ENCODE data around the gene CIB2. TPM values are rescaled to one million over a fixed set of nuclear protein-coding genes. Genes with fewer than 3 reads are reported as not detected.

CIB2 gene
- total and polyA plus RNA-seq, 2 donors (not counting 1 experiment from before 2014, with no cell fraction given), result 0.97 to 3.2 TPM

DNA sequence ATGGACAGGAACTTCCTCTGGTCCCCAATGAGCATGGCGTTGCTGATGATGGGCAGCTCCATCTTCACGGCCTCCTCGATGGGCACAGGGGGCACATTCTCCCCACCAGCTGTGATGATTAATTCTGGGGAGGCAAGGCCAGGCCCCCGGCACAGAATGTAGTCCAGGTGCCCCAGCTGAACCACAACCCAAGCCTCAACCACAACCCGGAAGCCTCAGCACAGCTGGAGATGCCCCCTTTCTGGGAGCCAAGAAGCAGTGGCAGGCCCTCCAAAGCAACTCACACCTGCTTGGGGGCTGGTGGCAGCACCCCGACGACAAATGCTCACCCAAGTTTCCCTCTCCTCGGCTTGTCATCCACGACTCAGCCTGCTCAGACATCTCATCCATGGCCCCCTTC, 43.2 kb upstream of the CIB2 start:
- intact Hi-C loops (cut with micrococcal nuclease), result no loop called here
- H3K36me3 ChIP-seq (replicated peaks in 1 of 2; ENCODE audit: control extremely low read depth in 1 of 2, control insufficient read depth in 1 of 2, extremely low read depth in 1 of 2, insufficient read depth in 2 of 2, low read length in 1 of 2), result peaks cover 0 to 5% of the 10 kb centered on the region in 2 experiments
- CTCF ChIA-PET, result interaction anchor here (0.8 to 7.7 kb wide), 9 partner anchors 9 to 66 kb away, joined by 3 to 83 read pairs (median 4); partner anchors contain the start of genes CIB2 and IDH3A
- ATAC-seq (ENCODE audit: low read depth), result peak; percentile 37
- POLR2A ChIA-PET, result interaction anchor here (1.6 kb wide), 1 partner anchor 25 kb away, joined by 5 read pairs; the partner anchor contains the start of gene IDH3A
- no peak overlapping the region for H3K4me3 ChIP-seq (ENCODE audit: control extremely low read depth in 1 of 5, extremely low read depth in 1 of 5, insufficient read depth in 1 of 5, low read depth in 2 of 5, low read length in 4 of 5)
- no peak overlapping the region for H3K9ac ChIP-seq (ENCODE audit: low read length)
- no peaks in the 10 kb centered on the region for H4K20me1 ChIP-seq (ENCODE audit: control insufficient read depth, insufficient read depth, low read length, poor library complexity, severe bottlenecking)
- peaks cover 58 to 60% of the 10 kb centered on the region in 2 donors for H3K4me1 ChIP-seq (ENCODE audit: control insufficient read depth in 2 of 2, insufficient read depth in 2 of 2, low read length in 2 of 2)
- H3K27me3 ChIP-seq (replicated peaks in 1 of 4; ENCODE audit: control extremely low read depth in 1 of 4, control insufficient read depth in 3 of 4, insufficient read depth in 4 of 4, low read length in 3 of 4), result no peaks in the 10 kb centered on the region
- H3K27ac ChIP-seq (ENCODE audit: low read length in 2 of 2), result peak overlapping the region; percentile 61 to 70
- H3K79me2 ChIP-seq (ENCODE audit: control insufficient read depth, insufficient read depth, low read length), result no peaks in the 10 kb centered on the region
- no peaks in the 10 kb centered on the region for H3K27me3 Mint-ChIP-seq
- TF ChIP-seq, protein P1, sequence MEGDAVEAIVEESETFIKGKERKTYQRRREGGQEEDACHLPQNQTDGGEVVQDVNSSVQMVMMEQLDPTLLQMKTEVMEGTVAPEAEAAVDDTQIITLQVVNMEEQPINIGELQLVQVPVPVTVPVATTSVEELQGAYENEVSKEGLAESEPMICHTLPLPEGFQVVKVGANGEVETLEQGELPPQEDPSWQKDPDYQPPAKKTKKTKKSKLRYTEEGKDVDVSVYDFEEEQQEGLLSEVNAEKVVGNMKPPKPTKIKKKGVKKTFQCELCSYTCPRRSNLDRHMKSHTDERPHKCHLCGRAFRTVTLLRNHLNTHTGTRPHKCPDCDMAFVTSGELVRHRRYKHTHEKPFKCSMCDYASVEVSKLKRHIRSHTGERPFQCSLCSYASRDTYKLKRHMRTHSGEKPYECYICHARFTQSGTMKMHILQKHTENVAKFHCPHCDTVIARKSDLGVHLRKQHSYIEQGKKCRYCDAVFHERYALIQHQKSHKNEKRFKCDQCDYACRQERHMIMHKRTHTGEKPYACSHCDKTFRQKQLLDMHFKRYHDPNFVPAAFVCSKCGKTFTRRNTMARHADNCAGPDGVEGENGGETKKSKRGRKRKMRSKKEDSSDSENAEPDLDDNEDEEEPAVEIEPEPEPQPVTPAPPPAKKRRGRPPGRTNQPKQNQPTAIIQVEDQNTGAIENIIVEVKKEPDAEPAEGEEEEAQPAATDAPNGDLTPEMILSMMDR (IDR thresholded peaks at IDR 0.05), result no peak
- TF ChIP-seq EZH2 (IDR thresholded peaks at IDR 0.05; ENCODE audit: borderline replicate concordance, insufficient read depth, low read depth, low read length, poor library complexity, severe bottlenecking), result no peak
- peak overlapping the region; percentile 35 for H2AFZ ChIP-seq (ENCODE audit: insufficient read depth, low read depth, low read length, poor library complexity, severe bottlenecking)
- peaks cover 0 to 13% (median 0%) of the 10 kb centered on the region in 3 donors for H3K9me3 ChIP-seq (ENCODE audit: control extremely low read depth in 1 of 3, control insufficient read depth in 2 of 3, insufficient read depth in 1 of 3, low read length in 2 of 3)
- peak; percentile 49 for DNase-seq
- peaks cover 66% of the 10 kb centered on the region for H3K4me1 Mint-ChIP-seq
- no peaks in the 10 kb centered on the region for H3K9me3 Mint-ChIP-seq (ENCODE audit: insufficient read depth)
- peak overlapping the region; percentile 58 for H3K4me3 Mint-ChIP-seq
- 4% methylated on average over 8 of the region's 9 CpGs for WGBS (ENCODE audit: insufficient coverage)
- H3K27ac Mint-ChIP-seq, result peak overlapping the region; percentile 74
- peak overlapping the region; percentile 59 for H3K4me2 ChIP-seq (replicated peaks; ENCODE audit: low read depth, low read length, poor library complexity, severe bottlenecking)

GRCh38 chr15:78171864-78172472, 40.7 kb upstream of the CIB2 start:
- peak overlapping the region; percentile 12 for H3K9ac ChIP-seq (ENCODE audit: low read length)
- intact Hi-C loops (cut with micrococcal nuclease), result loop anchor here (1.0 to 2.0 kb wide), 3 partner anchors 23 to 178 kb away; partner anchors contain the start of genes CIB2 and IDH3A
- H3K27me3 ChIP-seq (replicated peaks in 1 of 4; ENCODE audit: control extremely low read depth in 1 of 4, control insufficient read depth in 3 of 4, insufficient read depth in 4 of 4, low read length in 3 of 4), result no peaks in the 10 kb centered on the region

More at GRCh38 chr15:78171864-78172472, 40.7 kb upstream of the CIB2 start:
- peak overlapping the region; percentile 56 for H3K4me2 ChIP-seq (replicated peaks; ENCODE audit: low read depth, low read length, poor library complexity, severe bottlenecking)
- no peaks in the 10 kb centered on the region for H4K20me1 ChIP-seq (ENCODE audit: control insufficient read depth, insufficient read depth, low read length, poor library complexity, severe bottlenecking)
- POLR2A ChIA-PET, result interaction anchor here (0.6 to 1.4 kb wide), 5 partner anchors 23 to 1892 kb away, joined by 3 to 4 read pairs (median 3); partner anchors contain the start of genes IDH3A and SKIC8
- Mint-ChIP-seq H3K4me3 (peak overlapping the region; percentile 81), H3K9me3 (ENCODE audit: insufficient read depth) (no peaks in the 10 kb centered on the region), H3K27me3 (no peaks in the 10 kb centered on the region), H3K27ac (peak overlapping the region; percentile 95), H3K4me1 (peaks cover 84% of the 10 kb centered on the region)
- H3K9me3 ChIP-seq (ENCODE audit: control extremely low read depth in 1 of 3, control insufficient read depth in 2 of 3, insufficient read depth in 1 of 3, low read length in 2 of 3), result peaks cover 0 to 13% (median 0%) of the 10 kb centered on the region in 3 donors
- TF ChIP-seq, protein P1 (IDR thresholded peaks at IDR 0.05), result no peak
- no peak for TF ChIP-seq EZH2 (IDR thresholded peaks at IDR 0.05; ENCODE audit: borderline replicate concordance, insufficient read depth, low read depth, low read length, poor library complexity, severe bottlenecking)
- DNase-seq, result no peak
- peaks cover 0 to 5% of the 10 kb centered on the region in 2 experiments for H3K36me3 ChIP-seq (replicated peaks in 1 of 2; ENCODE audit: control extremely low read depth in 1 of 2, control insufficient read depth in 1 of 2, extremely low read depth in 1 of 2, insufficient read depth in 2 of 2, low read length in 1 of 2)
- H3K4me1 ChIP-seq (ENCODE audit: control insufficient read depth in 2 of 2, insufficient read depth in 2 of 2, low read length in 2 of 2), result peaks cover 81 to 82% of the 10 kb centered on the region in 2 donors
- H3K4me3 ChIP-seq (ENCODE audit: control extremely low read depth in 1 of 5, extremely low read depth in 1 of 5, insufficient read depth in 1 of 5, low read depth in 2 of 5, low read length in 4 of 5), result no peak overlapping the region
- H3K79me2 ChIP-seq (ENCODE audit: control insufficient read depth, insufficient read depth, low read length), result no peaks in the 10 kb centered on the region
- WGBS (ENCODE audit: insufficient coverage), result 85% methylated on average over 7 of the region's 9 CpGs
- H3K27ac ChIP-seq (ENCODE audit: low read length in 2 of 2), result peak overlapping the region; percentile 50 to 70
- ATAC-seq (ENCODE audit: low read depth), result no peak
- CTCF ChIA-PET, result interaction anchor here (1.3 to 7.7 kb wide), 4 partner anchors 23 to 68 kb away, joined by 3 to 83 read pairs (median 22); partner anchors contain the start of gene CIB2
- H2AFZ ChIP-seq (ENCODE audit: insufficient read depth, low read depth, low read length, poor library complexity, severe bottlenecking), result no peak overlapping the region
